Activated CD4-positive, alpha-beta T cell treated with anti-CD3 and anti-CD28 coated beads, Interleukin-2, Interleukin-6, amounts not matched to agents 100 ng/mL and 50 ng/mL, durations not matched to agents 16 hours and 8 hours (primary cell): ENCODE measurements around the gene TMEM174.
"Not testable (repeated sequence)": the region's sequence is repeated elsewhere in the genome, so short reads cannot be mapped to it uniquely, and the experiment has no call there.

Experiments used
- DNase-seq: peaks from one replicate; pipeline ENCODE4 v3.0.0-alpha.2; 2020

Gene TMEM174

DNA sequence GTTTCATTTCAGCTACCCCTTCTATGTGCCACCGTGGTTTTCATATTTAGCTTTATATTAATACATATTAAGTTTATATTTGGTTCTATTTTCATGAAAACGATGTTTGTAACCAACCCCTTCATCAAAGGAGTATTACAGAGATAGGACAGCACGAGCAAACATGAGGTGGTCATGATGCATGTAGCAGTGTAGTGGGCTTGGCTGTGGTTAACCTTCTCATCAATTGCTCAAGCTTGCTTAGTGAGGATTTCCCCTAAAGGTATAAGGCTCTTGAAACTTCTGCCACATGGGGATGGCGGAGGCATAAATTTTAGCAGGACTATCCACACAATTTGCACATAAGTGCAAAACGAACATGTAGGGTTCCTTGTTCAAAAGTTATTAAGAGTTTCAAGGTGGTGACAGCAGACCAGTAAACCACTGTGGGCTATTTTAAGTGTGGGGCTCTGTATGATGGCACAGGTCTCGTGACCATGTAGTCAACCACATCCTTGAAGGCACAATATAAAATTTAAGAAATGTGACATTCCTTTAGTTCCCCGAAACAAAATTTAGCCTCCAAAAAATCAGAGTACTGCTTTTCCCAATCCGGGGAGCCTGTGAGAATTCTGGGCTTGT lies 24.8 kb downstream of the TMEM174 start:
- DNase-seq = no peak

DNA sequence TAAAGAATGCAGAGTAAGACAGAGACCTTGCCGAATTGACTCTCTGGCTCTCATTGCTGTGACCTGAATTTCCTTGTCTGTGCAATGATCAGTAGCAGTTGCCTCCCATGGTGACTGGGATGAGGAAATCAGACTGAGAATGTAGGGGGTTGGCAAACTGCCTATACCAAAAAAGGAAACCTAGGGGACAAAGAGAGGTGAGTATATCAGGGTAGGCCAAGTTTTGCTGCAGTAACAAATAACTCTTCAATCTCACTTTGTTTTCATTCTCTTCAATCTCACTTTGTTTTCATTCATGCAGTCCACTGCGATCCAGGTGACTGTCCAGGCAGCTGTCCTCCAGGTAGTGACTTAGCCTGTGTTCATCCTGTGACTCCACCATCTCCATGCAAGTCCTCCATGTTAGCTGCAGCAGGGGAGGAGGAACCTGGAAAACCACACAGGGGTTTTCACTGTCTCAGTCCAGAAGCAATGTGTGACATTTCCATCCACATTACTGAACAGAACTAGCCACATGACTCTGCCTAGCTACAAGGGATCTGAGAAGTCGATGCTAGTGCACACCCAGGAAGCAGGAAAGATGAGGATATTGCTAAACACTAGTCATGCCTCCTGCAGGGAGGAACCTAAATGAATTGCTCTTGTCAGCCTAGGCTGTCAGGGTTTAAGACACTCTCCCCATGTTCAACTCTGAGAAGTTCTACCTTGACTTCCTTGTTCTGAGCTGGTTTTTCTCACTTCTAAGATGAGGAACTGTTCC lies 26.0 kb downstream of the TMEM174 start:
- no peak for DNase-seq

DNA sequence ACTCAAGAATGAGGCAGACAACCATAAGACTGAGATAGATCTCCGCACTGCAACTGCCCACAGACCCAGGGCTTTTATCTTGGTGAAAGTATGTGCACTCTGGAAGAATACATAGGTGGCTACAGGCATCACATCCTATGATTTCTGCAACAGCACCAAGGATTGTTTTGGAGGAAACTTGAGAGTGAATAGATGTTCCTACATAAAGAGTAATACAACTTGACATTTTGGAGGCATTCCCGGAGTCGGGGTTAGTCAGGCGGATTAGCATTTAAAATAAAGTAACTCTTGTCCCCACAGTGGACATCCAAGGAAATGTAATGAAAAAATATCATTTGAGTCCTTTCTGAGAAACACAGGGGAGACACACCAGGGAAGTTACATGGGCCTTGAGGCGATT lies 26.7 kb downstream of the TMEM174 start:
- DNase-seq = no peak

DNA sequence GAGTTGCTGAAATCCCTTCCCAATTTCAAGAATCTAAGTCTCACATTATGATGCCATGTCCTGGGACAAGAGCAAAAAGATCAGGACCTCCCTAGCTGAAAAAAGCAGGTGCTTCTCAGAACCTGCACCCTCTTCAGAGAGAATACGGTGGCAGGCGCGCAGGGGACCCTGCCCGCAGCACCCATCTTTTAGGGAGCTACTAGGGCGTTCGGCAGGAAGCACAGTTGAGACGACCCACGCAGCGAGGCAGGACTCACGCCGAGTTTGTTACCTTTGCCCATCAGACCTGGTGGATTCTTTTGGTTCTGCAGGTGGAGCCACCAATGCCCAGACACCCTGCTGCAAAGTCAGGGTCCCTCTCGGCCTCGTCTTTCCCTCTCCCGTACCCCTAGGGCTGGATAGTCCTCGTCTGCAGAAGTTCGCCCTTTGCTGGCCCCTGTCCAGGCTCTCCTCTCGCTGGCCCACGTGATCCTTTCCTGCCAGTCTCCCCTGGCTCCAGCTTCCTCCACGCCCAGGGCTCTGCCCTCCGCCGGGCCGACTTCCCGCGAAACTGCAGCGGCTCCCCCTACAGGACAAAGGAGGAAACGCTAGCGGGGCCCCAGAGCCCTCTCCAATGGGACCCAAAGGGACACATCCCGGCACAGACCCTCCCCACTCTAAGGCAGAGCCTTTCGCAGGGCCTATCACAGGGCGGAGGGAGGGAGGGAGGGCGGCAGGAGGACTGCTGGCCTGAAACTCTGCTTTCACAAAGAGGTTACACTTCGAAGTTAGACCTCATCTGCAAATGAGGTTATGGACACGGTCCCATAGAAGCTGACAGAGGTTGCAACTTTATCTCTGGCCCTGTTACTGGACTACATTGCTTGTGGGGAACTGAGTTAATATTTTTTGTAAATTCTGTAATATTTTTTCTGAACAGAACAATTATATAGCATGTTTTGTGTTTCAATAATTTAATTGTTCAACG lies 28.8 kb downstream of the TMEM174 start:
- DNase-seq = peak; percentile 78

DNA sequence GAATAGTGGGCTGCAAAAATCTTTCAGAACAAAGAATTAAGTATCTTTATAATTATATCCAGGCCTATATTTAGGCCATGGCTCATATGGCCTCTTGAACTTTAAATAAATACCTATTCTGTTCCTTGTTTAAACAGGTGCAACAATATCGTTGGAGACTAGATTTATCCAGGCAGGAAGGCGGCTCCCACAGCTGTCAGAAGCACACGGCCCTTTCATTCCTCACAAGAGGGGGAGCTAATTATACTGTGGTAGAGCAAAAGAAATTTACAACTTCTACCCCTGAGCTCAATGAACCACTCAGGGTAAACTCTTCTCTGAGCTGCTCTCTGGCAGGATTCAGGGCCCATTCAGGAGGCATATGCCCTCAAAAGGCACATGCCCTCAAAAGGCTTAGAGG lies 31.3 kb downstream of the TMEM174 start:
- DNase-seq = no peak

DNA sequence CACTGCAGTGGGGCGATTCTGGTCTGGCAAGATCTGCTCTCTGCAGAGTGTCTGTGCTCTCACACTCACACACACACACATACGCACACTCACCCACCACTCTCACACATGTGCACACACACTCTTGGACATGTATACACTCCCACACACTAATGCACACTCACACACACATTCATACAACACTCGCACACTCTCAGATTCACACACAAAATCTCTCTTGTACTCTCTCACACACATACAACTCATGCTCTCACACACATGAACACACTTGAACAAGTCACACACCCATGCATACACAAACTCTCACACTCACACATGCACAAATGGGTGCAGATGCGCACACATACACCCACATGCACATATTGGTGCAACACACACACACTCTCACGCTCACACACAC lies 31.7 kb downstream of the TMEM174 start:
- no peak for DNase-seq

DNA sequence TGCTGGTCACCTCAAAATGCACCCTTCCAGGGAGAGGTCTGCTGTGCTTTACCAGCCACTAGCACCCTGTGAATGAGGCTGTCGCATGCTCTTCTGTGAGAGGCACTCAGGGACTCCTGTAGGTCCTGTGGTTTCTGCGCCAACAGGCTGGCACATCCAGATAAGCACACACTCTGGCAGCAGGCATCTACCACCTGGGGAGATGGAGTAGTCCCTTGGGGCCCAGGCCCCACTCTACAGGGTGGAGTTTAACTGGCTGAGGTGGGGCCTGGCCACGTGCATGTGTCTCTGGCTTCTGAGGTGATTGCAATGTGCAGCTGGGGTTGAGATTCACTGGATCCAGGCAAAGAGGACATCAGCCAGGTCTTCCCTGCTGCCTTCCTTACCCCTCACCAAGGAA lies 32.3 kb downstream of the TMEM174 start:
- DNase-seq = no peak

DNA sequence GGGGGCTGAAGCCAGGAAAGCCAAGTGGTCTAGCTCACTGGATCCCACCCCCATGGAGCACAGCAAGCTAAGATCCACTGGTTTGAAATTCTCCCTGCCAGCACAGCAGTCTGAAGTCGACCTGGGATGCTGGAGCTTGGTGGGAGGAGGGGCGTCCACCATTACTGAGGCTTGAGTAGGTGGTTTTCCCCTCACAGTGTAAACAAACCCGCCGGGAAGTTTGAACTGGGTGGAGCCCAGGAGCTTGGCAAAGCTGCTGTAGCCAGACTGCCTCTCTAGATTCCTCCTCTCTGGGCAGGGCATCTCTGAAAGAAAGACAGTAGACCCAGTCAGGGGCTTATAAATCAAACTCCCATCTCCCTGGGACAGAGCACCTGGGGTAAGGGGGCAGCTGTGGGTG lies 34.2 kb downstream of the TMEM174 start:
- DNase-seq = not testable (repeated sequence)

DNA sequence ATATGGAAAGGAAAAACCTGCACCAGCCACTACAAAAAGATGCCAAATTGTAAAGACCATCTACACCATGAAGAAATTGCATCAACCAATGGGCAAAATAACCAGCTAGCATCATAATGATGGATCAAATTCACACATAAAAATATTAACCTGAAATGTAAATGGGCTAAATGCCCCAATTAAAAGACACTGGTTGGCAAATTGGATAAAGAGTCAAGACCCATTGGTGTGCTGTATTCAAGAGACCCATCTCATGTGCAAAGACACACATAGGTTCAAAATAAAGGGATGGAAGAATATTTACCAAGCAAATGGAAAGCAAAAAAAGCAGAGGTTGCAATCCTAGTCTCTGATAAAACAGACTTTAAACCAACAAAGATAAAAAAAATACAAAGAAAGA lies 36.1 kb downstream of the TMEM174 start:
- DNase-seq = not testable (repeated sequence)

DNA sequence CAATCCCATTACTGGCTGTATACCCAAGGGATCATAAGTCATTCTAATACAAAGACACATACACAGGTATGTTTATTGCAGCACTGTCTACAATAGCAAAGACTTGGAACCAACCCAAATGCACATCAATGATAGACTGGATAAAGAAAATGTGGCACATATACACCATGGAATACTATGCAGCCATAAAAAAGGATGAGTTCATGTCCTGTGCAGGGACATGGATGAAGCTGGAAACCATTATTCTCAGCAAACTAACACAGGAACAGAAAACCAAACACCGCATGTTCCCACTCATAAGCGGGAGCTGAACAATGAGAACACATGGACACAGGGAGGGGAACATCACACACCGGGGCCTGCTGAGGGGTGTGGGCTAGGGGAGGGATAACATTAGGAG lies 39.7 kb downstream of the TMEM174 start:
- DNase-seq = not testable (repeated sequence)

DNA sequence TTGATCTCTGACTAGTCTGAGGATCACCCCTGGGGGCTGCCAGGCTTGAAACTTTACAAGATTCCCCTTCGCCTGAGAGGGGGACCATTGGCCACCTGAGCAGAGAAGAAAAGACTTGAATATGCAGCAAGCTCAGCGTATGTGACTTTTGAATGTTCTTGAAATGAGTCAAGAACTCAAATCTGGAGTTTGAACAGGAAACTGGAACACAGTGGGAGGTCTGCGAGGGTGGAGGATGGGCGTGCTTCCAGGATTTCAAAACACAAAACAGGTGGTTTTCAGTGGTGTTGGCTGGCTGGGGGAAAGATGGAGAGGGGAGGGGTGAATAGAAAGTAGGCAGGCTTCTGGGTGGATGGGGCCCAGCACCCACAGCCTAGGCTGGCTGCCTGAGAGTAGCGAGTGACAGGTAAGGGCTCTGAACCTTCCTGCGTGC lies 40.6 kb downstream of the TMEM174 start:
- peak; percentile 42 for DNase-seq

DNA sequence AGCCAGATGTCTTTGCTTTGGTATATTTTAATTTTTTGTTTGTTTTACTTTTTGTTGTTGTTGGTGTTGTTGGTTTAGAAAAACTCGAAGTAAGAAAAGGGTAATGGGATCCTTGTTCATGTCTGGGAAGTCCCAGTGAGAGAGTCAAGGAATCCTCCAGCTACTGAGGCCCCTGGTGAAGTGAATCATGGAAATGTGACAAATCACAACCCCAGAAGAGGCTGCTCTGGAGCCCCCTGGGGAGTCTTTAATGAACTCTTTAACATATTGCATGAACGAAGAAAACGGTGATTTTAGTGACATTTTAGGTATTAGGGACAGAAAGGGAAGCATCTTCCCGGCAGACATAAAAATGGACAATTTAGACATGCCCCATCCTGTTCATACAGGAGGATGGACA lies 41.3 kb downstream of the TMEM174 start:
- no peak for DNase-seq

DNA sequence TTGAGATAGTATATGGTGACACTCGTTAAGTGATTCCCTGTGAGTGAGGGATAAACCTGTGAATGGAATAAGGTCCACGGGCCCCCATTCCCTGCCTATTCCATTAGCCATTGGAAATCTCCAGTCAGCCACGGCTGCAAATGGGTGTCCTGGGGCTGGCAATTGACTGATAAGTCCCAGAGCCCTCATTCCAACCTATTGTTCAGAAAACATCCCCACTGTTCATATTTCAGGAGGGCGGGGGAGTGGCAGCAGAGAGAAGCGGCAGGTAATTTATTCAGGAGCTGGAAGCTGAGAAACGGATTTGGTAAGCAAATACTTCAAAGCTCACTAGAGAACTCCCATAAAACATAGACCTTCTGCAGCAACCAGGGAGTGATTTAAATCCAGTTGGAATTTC lies 42.0 kb downstream of the TMEM174 start:
- no peak for DNase-seq

DNA sequence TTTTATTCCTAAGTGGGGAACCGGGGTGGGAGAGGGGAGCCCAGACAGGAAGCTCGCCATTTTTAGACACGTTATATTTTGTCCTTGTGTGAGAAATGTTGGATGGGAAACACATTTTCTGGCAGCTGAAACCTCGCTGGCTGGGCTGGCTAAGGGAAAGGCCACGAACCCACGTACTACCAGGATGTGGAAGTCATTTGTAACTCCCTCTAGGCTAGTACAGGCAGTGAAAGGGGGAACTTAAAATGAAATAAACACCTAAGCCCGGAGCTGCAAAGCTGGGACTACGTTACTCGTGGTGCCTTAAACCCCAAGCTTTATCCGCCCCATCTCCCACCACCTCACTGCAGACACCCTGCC lies 42.5 kb downstream of the TMEM174 start:
- DNase-seq = no peak

DNA sequence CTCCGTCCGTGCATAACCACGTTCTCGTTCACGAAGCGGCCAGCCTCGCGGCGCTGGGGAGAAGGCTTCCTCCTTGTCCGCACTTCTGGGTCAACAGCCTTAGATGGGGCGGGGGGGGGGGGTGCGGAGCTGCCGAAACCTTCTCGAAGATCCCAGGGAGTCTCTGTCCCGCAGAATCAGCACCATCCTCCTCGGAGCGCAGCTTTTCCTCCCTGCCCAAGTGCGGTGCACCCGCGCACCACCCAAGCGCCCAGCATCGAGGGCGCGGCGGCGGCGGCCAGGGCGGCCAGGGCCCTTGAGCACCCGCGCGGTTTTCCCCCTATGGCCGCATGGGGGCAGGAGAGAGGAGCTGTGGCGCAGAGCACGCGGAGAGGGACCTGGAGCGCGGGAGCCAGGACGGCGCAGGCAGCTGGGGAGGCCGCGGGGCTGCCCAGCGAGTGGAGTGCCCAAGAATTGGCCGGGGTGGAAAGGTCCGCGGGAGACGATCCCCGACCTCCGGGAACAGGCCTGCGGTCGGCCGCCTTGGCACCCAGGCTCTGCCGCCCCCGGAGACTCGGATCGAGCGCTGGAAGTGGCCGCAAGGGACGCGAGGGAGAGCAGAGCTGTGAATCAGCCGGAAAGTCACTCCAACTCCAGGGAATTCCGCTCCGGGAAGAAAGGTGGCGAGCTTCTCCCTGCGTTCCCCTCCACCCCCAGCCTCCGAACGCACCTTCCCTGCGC lies 43.1 kb downstream of the TMEM174 start:
- DNase-seq = peak; percentile 71

DNA sequence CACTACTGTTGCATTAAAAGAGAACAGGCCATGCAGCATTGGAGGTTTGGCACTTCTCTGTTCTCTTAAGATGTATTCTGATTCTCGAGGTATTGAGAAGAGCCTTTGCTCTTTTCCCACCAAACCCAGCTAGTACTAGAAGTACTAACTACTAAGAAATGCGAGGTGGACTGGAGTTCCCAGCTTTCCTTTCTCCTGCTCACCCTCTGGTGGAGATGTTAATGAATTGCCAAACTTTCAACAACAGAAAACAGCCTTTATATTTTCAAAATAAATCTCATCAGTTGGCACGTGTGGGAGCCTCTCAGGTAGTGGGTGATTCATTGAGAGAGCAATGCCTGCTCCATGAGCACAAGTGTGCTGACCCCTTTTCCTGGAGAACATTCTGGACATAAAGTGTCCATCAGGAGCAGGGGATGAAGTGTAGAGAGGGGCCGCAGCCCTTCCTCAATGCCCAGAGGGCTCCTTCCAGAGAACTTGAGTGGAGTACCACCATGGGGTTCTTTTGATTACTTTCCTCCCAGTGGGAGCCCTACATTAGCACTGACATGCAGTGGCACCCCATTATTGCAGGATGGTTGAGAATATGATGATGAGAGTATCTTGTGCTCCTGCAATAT lies 45.7 kb downstream of the TMEM174 start:
- no peak for DNase-seq

DNA sequence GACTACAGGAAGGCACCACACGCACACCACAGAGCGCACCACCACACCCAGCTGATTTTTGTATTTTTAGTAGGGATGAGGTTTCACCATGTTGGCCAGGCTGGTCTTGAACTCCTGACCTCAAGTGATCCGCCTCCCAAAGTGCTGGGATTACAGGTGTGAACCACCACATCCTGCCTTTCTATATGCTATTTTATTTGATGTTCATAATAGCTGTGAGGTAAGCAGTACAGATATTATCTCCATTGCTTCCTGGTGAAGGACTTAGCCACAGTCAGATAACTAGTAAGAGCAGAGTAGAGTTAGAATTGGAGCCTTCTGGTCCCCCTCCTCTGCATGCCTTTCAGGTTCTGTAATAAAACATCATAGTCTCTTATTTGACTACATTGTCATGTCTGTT lies 46.3 kb downstream of the TMEM174 start:
- DNase-seq = not testable (repeated sequence)

DNA sequence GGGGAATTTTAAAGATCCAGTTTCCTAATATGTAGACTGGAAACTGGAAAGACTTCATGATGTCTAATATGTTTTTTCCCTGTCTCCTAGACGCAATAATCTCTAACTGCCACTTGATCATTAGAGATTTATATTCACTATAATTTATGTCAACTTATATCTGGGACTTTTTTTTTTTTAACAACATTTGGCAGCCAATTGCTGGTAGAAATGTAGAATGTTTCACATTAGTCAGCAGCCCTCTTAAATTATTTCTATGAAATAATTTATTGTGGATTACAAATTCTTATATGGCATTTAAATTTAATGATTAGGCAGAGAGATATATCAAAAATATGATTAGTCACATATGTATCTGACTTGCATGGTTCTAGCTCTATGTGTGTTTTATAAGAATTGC lies 48.2 kb downstream of the TMEM174 start:
- DNase-seq = no peak

DNA sequence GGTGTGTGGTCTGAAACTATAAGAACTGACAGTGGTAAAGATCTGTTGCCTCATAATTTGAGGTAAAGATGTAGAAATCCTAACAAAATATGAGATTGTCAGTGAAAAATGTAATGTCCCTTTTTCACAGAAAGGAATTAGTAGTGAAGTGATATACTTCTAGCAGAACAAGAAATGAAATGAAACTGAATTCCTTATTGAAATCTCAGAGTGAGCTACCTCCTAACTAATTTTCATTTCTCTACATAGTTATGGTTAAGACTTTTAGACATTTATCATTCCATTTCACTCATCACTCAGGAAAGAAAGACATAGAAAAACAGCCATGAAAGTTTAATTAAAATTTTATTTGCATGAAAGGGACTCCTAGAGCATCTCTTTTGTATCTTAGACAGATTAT lies 48.7 kb downstream of the TMEM174 start:
- no peak for DNase-seq

DNA sequence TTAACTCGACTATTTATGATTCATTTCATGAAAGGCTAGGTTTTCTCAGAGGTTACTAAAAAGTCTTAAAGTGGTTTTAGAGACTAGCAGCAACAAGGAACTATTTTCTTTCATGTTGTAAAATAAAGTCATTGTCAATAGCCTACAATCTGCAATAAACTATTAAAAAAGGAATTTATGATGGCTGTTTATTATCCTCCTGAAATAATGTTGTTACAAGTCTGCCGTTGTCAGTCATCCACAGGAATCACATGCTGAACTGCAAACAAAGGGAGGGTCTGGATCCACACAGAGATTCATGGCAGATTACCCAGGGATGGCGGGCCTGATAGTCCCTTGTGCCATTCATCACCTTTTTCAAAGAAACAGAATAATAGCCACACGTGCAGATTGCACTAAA lies 49.2 kb downstream of the TMEM174 start:
- no peak for DNase-seq
